Endothelial cell (in vitro differentiated cells): ENCODE measurements around the gene OSTF1. TPM values are rescaled to one million over a fixed set of nuclear protein-coding genes. Genes with fewer than 3 reads are reported as not detected.

Experiments
- DNase-seq: peaks from one replicate; pipeline ENCODE4 v3.0.0; 2021; ENCODE audit warnings: low spot score
- H3K27ac Mint-ChIP-seq: one replicate; pipeline ENCODE4 v1.8.0; 2021; ENCODE audit warnings: mixed read lengths, inconsistent platforms; ENCODE audit not compliant: unreplicated experiment
- H3K27me3 Mint-ChIP-seq: one replicate; pipeline ENCODE4 v1.8.0; 2021; ENCODE audit warnings: mild to moderate bottlenecking, moderate library complexity, mixed read lengths, inconsistent platforms; ENCODE audit not compliant: unreplicated experiment
- H3K36me3 Mint-ChIP-seq: one replicate; pipeline ENCODE4 v1.8.0; 2021; ENCODE audit warnings: mild to moderate bottlenecking, low read depth, mixed read lengths, inconsistent platforms; ENCODE audit not compliant: unreplicated experiment
- H3K4me1 Mint-ChIP-seq: one replicate; pipeline ENCODE4 v1.8.0; 2021; ENCODE audit warnings: mild to moderate bottlenecking, mixed read lengths, inconsistent platforms; ENCODE audit not compliant: unreplicated experiment
- H3K4me3 Mint-ChIP-seq: one replicate; pipeline ENCODE4 v1.8.0; 2021; ENCODE audit warnings: mild to moderate bottlenecking, mixed read lengths, inconsistent platforms; ENCODE audit not compliant: unreplicated experiment
- H3K9me3 Mint-ChIP-seq: one replicate; pipeline ENCODE4 v1.8.0; 2021; ENCODE audit warnings: mixed read lengths, inconsistent platforms; ENCODE audit not compliant: unreplicated experiment
- CTCF ChIP-seq: fragments of 200-600 bp; sonication (generic); IDR thresholded peaks from one replicate; pipeline ENCODE4 v1.5.0; 2021; ENCODE audit warnings: antibody characterized with exemption; ENCODE audit not compliant: unreplicated experiment
- total RNA-seq: library from RNA; stranded (reverse); fragmentation: NEBNext Ultra II Directional; extraction: Animal tissue kit (Norgen Biotek cat#: 25700); gene quantifications from one replicate; pipeline ENCODE4 v1.2.1, GENCODE V29; 2021; ENCODE audit not compliant: unreplicated experiment

Gene OSTF1
- total RNA-seq, 1 donor from 2014 or later = 51.4 TPM

- Mint-ChIP-seq H3K27ac (no peak overlapping the region), H3K4me1 (peaks cover 13% of the 10 kb centered on the region), H3K4me3 (no peak overlapping the region), H3K9me3 (no peaks in the 10 kb centered on the region), H3K36me3 (peaks cover 15% of the 10 kb centered on the region), H3K27me3 (peaks cover 2% of the 10 kb centered on the region)
- no peak for DNase-seq
- no peak for TF ChIP-seq CTCF
Measured at GRCh38 chr9:75123696-75124095, 35.4 kb downstream of the OSTF1 start.

DNA sequence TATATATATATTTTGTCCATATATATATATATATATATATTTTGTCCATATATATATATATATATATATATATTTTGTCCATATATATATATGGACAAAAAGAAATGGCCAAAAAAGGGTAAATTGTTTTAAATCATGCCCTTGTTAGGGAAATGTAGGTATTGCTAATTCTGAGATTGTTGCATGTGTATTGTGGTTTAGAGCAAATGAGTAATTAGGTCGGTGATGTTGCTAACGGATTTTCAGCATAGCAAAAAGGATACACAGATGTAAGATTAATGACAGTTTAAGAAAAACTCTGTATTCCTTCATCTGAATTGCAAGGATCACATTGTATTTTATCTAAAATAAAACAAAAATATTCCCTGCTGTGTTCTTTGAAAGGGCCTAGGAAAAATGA, 40.2 kb downstream of the OSTF1 start:
- H3K9me3 Mint-ChIP-seq = no peaks in the 10 kb centered on the region
- no peak overlapping the region for H3K4me3 Mint-ChIP-seq
- peaks cover 17% of the 10 kb centered on the region for H3K36me3 Mint-ChIP-seq
- TF ChIP-seq CTCF = no peak
- no peak overlapping the region for H3K27ac Mint-ChIP-seq
- peaks cover 23% of the 10 kb centered on the region for H3K4me1 Mint-ChIP-seq
- peaks cover 3% of the 10 kb centered on the region for H3K27me3 Mint-ChIP-seq
- DNase-seq = no peak

GRCh38 chr9:75130172-75130571, 41.9 kb downstream of the OSTF1 start:
- Mint-ChIP-seq H3K4me1 (peaks cover 13% of the 10 kb centered on the region), H3K36me3 (peaks cover 12% of the 10 kb centered on the region), H3K27me3 (peaks cover 3% of the 10 kb centered on the region), H3K9me3 (no peaks in the 10 kb centered on the region), H3K4me3 (no peak overlapping the region), H3K27ac (no peak overlapping the region)
- no peak for TF ChIP-seq CTCF
- DNase-seq = no peak

GRCh38 chr9:75130621-75131230, 42.4 kb downstream of the OSTF1 start:
- Mint-ChIP-seq H3K9me3 (no peaks in the 10 kb centered on the region), H3K4me1 (peaks cover 13% of the 10 kb centered on the region), H3K4me3 (no peak overlapping the region), H3K27ac (no peak overlapping the region), H3K36me3 (peaks cover 12% of the 10 kb centered on the region), H3K27me3 (peaks cover 3% of the 10 kb centered on the region)
- TF ChIP-seq CTCF = no peak
- no peak for DNase-seq

DNA sequence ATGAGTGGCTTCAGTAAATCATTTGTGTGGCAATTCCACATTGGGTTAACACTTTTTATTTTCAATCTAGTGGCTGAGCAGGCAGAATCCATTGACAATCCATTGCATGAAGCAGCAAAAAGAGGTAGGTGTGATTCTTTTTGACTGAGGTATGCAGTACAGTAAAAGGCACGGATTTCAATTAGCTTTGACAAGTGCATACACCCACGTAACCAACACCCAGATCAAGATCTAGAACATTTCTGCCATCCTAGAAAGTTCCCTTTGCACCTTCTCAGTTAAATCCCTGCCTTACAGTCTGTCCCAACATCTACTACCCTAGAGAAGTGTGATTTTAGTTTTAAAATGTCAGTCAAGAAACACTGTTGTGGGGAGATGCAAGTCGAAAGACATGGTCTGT, 43.4 kb downstream of the OSTF1 start:
- TF ChIP-seq CTCF = no peak
- Mint-ChIP-seq H3K27ac (no peak overlapping the region), H3K27me3 (peaks cover 3% of the 10 kb centered on the region), H3K4me3 (no peak overlapping the region), H3K4me1 (peaks cover 13% of the 10 kb centered on the region), H3K36me3 (peaks cover 12% of the 10 kb centered on the region), H3K9me3 (no peaks in the 10 kb centered on the region)
- DNase-seq = no peak
